ENCODE measurements around the gene MSX2.

Gene MSX2

GRCh38 chr5:174729075-174729680 is 4.8 kb downstream of the MSX2 start:
- DNase-seq (ENCODE audit: low read depth), result no peak
- no peak overlapping the region for H3K4me3 ChIP-seq (ENCODE audit: low read depth, low read length)
- TF ChIP-seq, protein P1, sequence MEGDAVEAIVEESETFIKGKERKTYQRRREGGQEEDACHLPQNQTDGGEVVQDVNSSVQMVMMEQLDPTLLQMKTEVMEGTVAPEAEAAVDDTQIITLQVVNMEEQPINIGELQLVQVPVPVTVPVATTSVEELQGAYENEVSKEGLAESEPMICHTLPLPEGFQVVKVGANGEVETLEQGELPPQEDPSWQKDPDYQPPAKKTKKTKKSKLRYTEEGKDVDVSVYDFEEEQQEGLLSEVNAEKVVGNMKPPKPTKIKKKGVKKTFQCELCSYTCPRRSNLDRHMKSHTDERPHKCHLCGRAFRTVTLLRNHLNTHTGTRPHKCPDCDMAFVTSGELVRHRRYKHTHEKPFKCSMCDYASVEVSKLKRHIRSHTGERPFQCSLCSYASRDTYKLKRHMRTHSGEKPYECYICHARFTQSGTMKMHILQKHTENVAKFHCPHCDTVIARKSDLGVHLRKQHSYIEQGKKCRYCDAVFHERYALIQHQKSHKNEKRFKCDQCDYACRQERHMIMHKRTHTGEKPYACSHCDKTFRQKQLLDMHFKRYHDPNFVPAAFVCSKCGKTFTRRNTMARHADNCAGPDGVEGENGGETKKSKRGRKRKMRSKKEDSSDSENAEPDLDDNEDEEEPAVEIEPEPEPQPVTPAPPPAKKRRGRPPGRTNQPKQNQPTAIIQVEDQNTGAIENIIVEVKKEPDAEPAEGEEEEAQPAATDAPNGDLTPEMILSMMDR (IDR thresholded peaks at IDR 0.05; ENCODE audit: low read depth, low read length), result no peak
- no peak for TF ChIP-seq MYC (IDR thresholded peaks at IDR 0.05; ENCODE audit: low read depth, low read length)
- no peak for TF ChIP-seq POLR2A (IDR thresholded peaks at IDR 0.05; ENCODE audit: extremely low read depth, insufficient read length)
- TF ChIP-seq, protein P2, sequence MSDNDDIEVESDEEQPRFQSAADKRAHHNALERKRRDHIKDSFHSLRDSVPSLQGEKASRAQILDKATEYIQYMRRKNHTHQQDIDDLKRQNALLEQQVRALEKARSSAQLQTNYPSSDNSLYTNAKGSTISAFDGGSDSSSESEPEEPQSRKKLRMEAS (IDR thresholded peaks at IDR 0.05; ENCODE audit: low read depth, low read length), result no peak

GRCh38 chr5:174731214-174732035 is 7.0 kb downstream of the MSX2 start:
- TF ChIP-seq MYC (IDR thresholded peaks at IDR 0.05; ENCODE audit: low read depth, low read length) (no peak), POLR2A (IDR thresholded peaks at IDR 0.05; ENCODE audit: extremely low read depth, insufficient read length) (no peak)
- TF ChIP-seq, protein P2 (IDR thresholded peaks at IDR 0.05; ENCODE audit: low read depth, low read length), result no peak
- TF ChIP-seq, protein P1 (IDR thresholded peaks at IDR 0.05; ENCODE audit: low read depth, low read length), result no peak
- no peak for DNase-seq (ENCODE audit: low read depth)
- no peak overlapping the region for H3K4me3 ChIP-seq (ENCODE audit: low read depth, low read length)

DNA sequence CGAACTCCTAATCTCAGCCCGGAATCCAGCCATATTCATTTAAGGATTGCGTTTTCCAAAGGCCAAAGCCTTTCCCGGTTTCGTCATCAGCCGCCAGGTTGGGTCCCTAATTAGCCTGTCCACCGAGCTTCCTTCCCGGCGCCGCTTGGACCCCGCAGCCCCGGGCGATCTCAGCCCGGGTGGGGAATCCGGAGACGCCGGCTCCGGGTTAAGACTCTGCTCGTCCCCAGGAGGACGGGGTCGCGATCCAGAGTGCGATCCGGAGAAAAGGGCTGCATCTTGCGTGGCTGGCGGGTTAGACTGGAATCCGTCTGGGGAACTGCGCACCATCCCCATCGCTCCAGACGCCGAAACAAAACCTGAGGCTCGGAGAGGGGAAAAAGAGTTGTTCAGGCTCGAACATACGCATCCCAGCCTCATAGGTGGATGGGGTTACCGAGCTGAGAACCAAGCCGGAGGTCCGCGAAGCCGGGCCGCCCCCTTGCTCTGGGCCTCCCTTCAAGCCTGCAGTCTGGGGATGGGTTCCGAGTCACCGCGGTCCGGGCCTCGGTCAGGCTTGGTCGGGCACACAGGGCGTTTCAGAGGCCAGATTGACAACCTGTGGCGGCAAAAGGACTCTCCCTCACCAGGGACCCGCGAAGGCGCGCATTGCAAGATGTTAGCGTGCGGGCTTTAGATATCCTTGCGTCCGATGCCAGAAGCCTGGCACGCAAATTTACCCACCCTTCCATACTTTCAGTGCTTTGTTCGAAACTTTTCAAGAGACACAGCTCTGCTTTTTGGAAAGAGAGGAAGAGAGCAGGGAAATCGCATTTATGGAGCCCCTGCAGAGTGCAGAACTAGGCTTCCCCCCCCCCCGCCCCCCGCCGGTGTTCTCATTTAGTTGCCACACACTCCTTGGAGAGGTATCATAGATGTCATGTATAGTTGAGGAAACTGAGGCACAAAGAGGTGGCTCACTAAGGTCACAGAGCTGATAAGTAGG is 7.9 kb downstream of the MSX2 start:
- no peak for DNase-seq (ENCODE audit: low read depth)
- no peak for TF ChIP-seq POLR2A (IDR thresholded peaks at IDR 0.05; ENCODE audit: extremely low read depth, insufficient read length)
- no peak overlapping the region for H3K4me3 ChIP-seq (ENCODE audit: low read depth, low read length)

- DNase-seq (ENCODE audit: low read depth), result no peak
- H3K4me3 ChIP-seq (ENCODE audit: low read depth, low read length), result no peak overlapping the region
- TF ChIP-seq, protein P1 (IDR thresholded peaks at IDR 0.05; ENCODE audit: low read depth, low read length), result no peak
- TF ChIP-seq, protein P2 (IDR thresholded peaks at IDR 0.05; ENCODE audit: low read depth, low read length), result no peak
- TF ChIP-seq MYC (IDR thresholded peaks at IDR 0.05; ENCODE audit: low read depth, low read length) (no peak), POLR2A (IDR thresholded peaks at IDR 0.05; ENCODE audit: extremely low read depth, insufficient read length) (no peak)
Observed at GRCh38 chr5:174733091-174733690, 8.8 kb downstream of the MSX2 start.

- TF ChIP-seq, protein P1 (IDR thresholded peaks at IDR 0.05; ENCODE audit: low read depth, low read length), result no peak
- TF ChIP-seq MYC (IDR thresholded peaks at IDR 0.05; ENCODE audit: low read depth, low read length) (no peak), POLR2A (IDR thresholded peaks at IDR 0.05; ENCODE audit: extremely low read depth, insufficient read length) (no peak)
- TF ChIP-seq, protein P2 (IDR thresholded peaks at IDR 0.05; ENCODE audit: low read depth, low read length), result no peak
- H3K4me3 ChIP-seq (ENCODE audit: low read depth, low read length), result no peak overlapping the region
- no peak for DNase-seq (ENCODE audit: low read depth)
Observed at GRCh38 chr5:174733836-174734235, 9.5 kb downstream of the MSX2 start.

All from NB4 (cell line).